Measurements from ENCODE around the gene ZG16B.

The ZG16B gene

GRCh38 chr16:2819939-2820835, 9.9 kb upstream of the ZG16B start:
- no peak for DNase-seq (ENCODE audit: low read depth)
- H3K4me3 ChIP-seq (ENCODE audit: low read depth, low read length) = no peak overlapping the region

GRCh38 chr16:2820836-2821486, 9.1 kb upstream of the ZG16B start:
- no peak overlapping the region for H3K4me3 ChIP-seq (ENCODE audit: low read depth, low read length)
- DNase-seq (ENCODE audit: low read depth) = no peak
- no peak for TF ChIP-seq POLR2A (IDR thresholded peaks at IDR 0.05; ENCODE audit: extremely low read depth, insufficient read length)
- TF ChIP-seq MYC (IDR thresholded peaks at IDR 0.05; ENCODE audit: low read depth, low read length) = no peak
- TF ChIP-seq CTCF (IDR thresholded peaks at IDR 0.05; ENCODE audit: low read depth, low read length) = no peak
- TF ChIP-seq MAX (IDR thresholded peaks at IDR 0.05; ENCODE audit: low read depth, low read length) = no peak

More at GRCh38 chr16:2819939-2820835, 9.9 kb upstream of the ZG16B start:
- TF ChIP-seq MYC (IDR thresholded peaks at IDR 0.05; ENCODE audit: low read depth, low read length) (no peak), POLR2A (IDR thresholded peaks at IDR 0.05; ENCODE audit: extremely low read depth, insufficient read length) (no peak), CTCF (IDR thresholded peaks at IDR 0.05; ENCODE audit: low read depth, low read length) (no peak), MAX (IDR thresholded peaks at IDR 0.05; ENCODE audit: low read depth, low read length) (no peak)

GRCh38 chr16:2821487-2822157, 8.5 kb upstream of the ZG16B start:
- TF ChIP-seq POLR2A (IDR thresholded peaks at IDR 0.05; ENCODE audit: extremely low read depth, insufficient read length) (no peak), CTCF (IDR thresholded peaks at IDR 0.05; ENCODE audit: low read depth, low read length) (no peak), MYC (IDR thresholded peaks at IDR 0.05; ENCODE audit: low read depth, low read length) (no peak), MAX (IDR thresholded peaks at IDR 0.05; ENCODE audit: low read depth, low read length) (no peak)
- H3K4me3 ChIP-seq (ENCODE audit: low read depth, low read length) = no peak overlapping the region
- no peak for DNase-seq (ENCODE audit: low read depth)

GRCh38 chr16:2822158-2822495, 8.0 kb upstream of the ZG16B start:
- DNase-seq (ENCODE audit: low read depth) = no peak
- TF ChIP-seq MAX (IDR thresholded peaks at IDR 0.05; ENCODE audit: low read depth, low read length) (no peak), CTCF (IDR thresholded peaks at IDR 0.05; ENCODE audit: low read depth, low read length) (no peak), MYC (IDR thresholded peaks at IDR 0.05; ENCODE audit: low read depth, low read length) (no peak), POLR2A (IDR thresholded peaks at IDR 0.05; ENCODE audit: extremely low read depth, insufficient read length) (no peak)
- H3K4me3 ChIP-seq (ENCODE audit: low read depth, low read length) = no peak overlapping the region

GRCh38 chr16:2822496-2822895, 7.6 kb upstream of the ZG16B start:
- no peak overlapping the region for H3K4me3 ChIP-seq (ENCODE audit: low read depth, low read length)
- no peak for DNase-seq (ENCODE audit: low read depth)
- TF ChIP-seq MAX (IDR thresholded peaks at IDR 0.05; ENCODE audit: low read depth, low read length) = no peak
- TF ChIP-seq CTCF (IDR thresholded peaks at IDR 0.05; ENCODE audit: low read depth, low read length) = no peak
- TF ChIP-seq POLR2A (IDR thresholded peaks at IDR 0.05; ENCODE audit: extremely low read depth, insufficient read length) = no peak
- no peak for TF ChIP-seq MYC (IDR thresholded peaks at IDR 0.05; ENCODE audit: low read depth, low read length)
